Mesothelial cell of epicardium (in vitro differentiated cells): ENCODE results near the gene QPRT. TPM values are rescaled to one million over a fixed set of nuclear protein-coding genes. Genes with fewer than 3 reads are reported as not detected.
"Not testable (repeated sequence)": the region's sequence is repeated elsewhere in the genome, so short reads cannot be mapped to it uniquely, and the experiment has no call there.

Source experiments
- DNase-seq, 2 experiments: peaks; one replicate each; pipeline ENCODE4 v3.0.0; 2021; ENCODE audit warnings: low spot score in 2 of 2; ENCODE audit not compliant: unreplicated experiment in 2 of 2
- H3K27ac Mint-ChIP-seq: 2 replicates; pipeline ENCODE4 v1.8.0; 2021; ENCODE audit warnings: mixed read lengths
- H3K27me3 Mint-ChIP-seq: 2 replicates; pipeline ENCODE4 v1.8.0; 2021; ENCODE audit warnings: low read depth, mixed read lengths
- H3K36me3 Mint-ChIP-seq: 2 replicates; pipeline ENCODE4 v1.8.0; 2021; ENCODE audit warnings: mixed read lengths
- H3K4me1 Mint-ChIP-seq: 2 replicates; pipeline ENCODE4 v1.8.0; 2021; ENCODE audit warnings: mixed read lengths
- H3K4me3 Mint-ChIP-seq: 2 replicates; pipeline ENCODE4 v1.8.0; 2021; ENCODE audit warnings: mild to moderate bottlenecking, moderate library complexity, mixed read lengths
- H3K9me3 Mint-ChIP-seq: 2 replicates; pipeline ENCODE4 v1.8.0; 2021; ENCODE audit warnings: mixed read lengths
- total RNA-seq: library from RNA; stranded (reverse); gene quantifications from 3 replicates; pipeline ENCODE4 v1.2.1, GENCODE V29; 2021
- TF ChIP-seq, protein P1 (sequence below): fragments of 200-600 bp; sonication (generic); IDR thresholded peaks from one replicate; pipeline ENCODE4 v1.5.0; 2021; ENCODE audit warnings: antibody characterized with exemption; ENCODE audit not compliant: unreplicated experiment

The QPRT gene
- total RNA-seq, 1 donor from 2014 or later = 326 TPM

- TF ChIP-seq, protein P1, sequence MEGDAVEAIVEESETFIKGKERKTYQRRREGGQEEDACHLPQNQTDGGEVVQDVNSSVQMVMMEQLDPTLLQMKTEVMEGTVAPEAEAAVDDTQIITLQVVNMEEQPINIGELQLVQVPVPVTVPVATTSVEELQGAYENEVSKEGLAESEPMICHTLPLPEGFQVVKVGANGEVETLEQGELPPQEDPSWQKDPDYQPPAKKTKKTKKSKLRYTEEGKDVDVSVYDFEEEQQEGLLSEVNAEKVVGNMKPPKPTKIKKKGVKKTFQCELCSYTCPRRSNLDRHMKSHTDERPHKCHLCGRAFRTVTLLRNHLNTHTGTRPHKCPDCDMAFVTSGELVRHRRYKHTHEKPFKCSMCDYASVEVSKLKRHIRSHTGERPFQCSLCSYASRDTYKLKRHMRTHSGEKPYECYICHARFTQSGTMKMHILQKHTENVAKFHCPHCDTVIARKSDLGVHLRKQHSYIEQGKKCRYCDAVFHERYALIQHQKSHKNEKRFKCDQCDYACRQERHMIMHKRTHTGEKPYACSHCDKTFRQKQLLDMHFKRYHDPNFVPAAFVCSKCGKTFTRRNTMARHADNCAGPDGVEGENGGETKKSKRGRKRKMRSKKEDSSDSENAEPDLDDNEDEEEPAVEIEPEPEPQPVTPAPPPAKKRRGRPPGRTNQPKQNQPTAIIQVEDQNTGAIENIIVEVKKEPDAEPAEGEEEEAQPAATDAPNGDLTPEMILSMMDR = no peak
- DNase-seq = no peak
- peaks cover 4% of the 10 kb centered on the region for H3K9me3 Mint-ChIP-seq
- no peaks in the 10 kb centered on the region for H3K27me3 Mint-ChIP-seq
- no peak overlapping the region for H3K4me3 Mint-ChIP-seq
- H3K4me1 Mint-ChIP-seq = peaks cover 19% of the 10 kb centered on the region
- H3K36me3 Mint-ChIP-seq = no peaks in the 10 kb centered on the region
- H3K27ac Mint-ChIP-seq = no peak overlapping the region
Observed at GRCh38 chr16:29737713-29738112, 58.7 kb downstream of the QPRT start.

- no peak for DNase-seq
- peaks cover 19% of the 10 kb centered on the region for H3K4me1 Mint-ChIP-seq
- H3K9me3 Mint-ChIP-seq = peaks cover 4% of the 10 kb centered on the region
- TF ChIP-seq, protein P1 = no peak
- H3K36me3 Mint-ChIP-seq = no peaks in the 10 kb centered on the region
- H3K27ac Mint-ChIP-seq = no peak overlapping the region
- H3K27me3 Mint-ChIP-seq = no peaks in the 10 kb centered on the region
- H3K4me3 Mint-ChIP-seq = no peak overlapping the region
Observed at GRCh38 chr16:29738514-29738913, 59.5 kb downstream of the QPRT start.

DNA sequence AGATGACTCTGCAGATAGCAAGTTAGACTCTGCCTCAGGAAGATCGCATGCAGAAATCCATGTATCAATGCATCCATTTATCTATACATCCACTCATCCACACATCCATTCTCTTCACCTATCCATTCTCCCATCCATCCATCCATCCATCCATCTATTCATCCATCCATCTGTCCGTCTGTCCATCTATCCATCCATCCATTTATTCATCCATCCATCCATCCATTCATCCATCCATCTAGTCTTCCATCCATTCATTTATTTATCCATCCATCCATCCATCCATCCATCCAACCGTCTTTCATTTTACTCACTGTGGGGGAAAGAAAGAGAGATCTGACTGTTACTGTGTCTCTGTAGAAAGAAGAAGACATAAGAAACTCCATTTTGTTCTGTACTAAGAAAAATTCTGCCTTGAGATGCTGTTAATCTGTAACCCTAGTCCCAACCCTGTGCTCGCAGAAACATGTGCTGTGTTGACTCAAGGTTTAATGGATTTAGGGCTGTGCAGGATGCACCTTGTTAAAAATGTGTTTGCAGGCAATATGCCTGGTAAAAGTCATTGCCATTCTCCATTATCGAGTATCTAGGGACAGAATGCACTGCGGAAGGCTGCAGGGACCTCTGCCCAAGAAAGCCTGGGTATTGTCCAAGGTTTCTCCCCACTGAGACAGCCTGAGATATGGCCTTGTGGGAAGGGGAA lies 61.1 kb downstream of the QPRT start:
- not testable (repeated sequence) for H3K27me3 Mint-ChIP-seq, DNase-seq, H3K9me3 Mint-ChIP-seq, H3K4me3 Mint-ChIP-seq, H3K27ac Mint-ChIP-seq, H3K36me3 Mint-ChIP-seq
- H3K4me1 Mint-ChIP-seq = peaks cover 17% of the 10 kb centered on the region

- not testable (repeated sequence) for H3K27ac Mint-ChIP-seq, H3K36me3 Mint-ChIP-seq
Observed at GRCh38 chr16:29740630-29741015, 61.6 kb downstream of the QPRT start.

GRCh38 chr16:29742683-29743275 lies 63.8 kb downstream of the QPRT start:
- peaks cover 17% of the 10 kb centered on the region for H3K4me1 Mint-ChIP-seq
- H3K4me3 Mint-ChIP-seq = no peak overlapping the region
- H3K36me3 Mint-ChIP-seq = no peaks in the 10 kb centered on the region
- no peak for DNase-seq
- no peaks in the 10 kb centered on the region for H3K9me3 Mint-ChIP-seq
- no peaks in the 10 kb centered on the region for H3K27me3 Mint-ChIP-seq
- H3K27ac Mint-ChIP-seq = no peak overlapping the region
- TF ChIP-seq, protein P1 = no peak

More at GRCh38 chr16:29740630-29741015, 61.6 kb downstream of the QPRT start:
- peaks cover 17% of the 10 kb centered on the region for H3K4me1 Mint-ChIP-seq
- H3K4me3 Mint-ChIP-seq, H3K27me3 Mint-ChIP-seq, DNase-seq, H3K9me3 Mint-ChIP-seq: not testable (repeated sequence)

DNA sequence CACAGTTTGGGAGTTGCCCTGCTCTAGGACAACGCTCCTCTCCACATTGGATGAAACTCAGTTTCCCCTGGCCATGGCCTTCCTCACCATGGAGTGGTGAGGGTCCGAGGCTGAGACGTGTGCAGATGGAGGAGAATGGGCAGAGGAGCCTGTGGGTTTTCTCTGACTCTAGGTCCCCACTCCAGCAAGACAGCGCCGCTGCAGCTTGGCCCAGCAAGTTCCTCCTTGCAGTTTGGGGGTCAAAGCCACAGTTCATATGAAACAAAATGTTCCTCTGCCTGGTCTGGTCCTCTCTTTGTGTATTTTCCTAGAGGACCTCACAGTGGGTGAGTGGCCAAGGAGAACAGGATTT lies 64.5 kb downstream of the QPRT start:
- Mint-ChIP-seq H3K27me3 (no peaks in the 10 kb centered on the region), H3K4me1 (peaks cover 14% of the 10 kb centered on the region), H3K27ac (no peak overlapping the region), H3K9me3 (no peaks in the 10 kb centered on the region), H3K4me3 (no peak overlapping the region), H3K36me3 (no peaks in the 10 kb centered on the region)
- TF ChIP-seq, protein P1 = no peak
- DNase-seq = no peak
